ENCODE data around the gene GALR2. TPM values are rescaled to one million over a fixed set of nuclear protein-coding genes. Genes with fewer than 3 reads are reported as not detected.

The GALR2 gene, protein sequence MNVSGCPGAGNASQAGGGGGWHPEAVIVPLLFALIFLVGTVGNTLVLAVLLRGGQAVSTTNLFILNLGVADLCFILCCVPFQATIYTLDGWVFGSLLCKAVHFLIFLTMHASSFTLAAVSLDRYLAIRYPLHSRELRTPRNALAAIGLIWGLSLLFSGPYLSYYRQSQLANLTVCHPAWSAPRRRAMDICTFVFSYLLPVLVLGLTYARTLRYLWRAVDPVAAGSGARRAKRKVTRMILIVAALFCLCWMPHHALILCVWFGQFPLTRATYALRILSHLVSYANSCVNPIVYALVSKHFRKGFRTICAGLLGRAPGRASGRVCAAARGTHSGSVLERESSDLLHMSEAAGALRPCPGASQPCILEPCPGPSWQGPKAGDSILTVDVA
- 0.17 TPM in 1 of 2 replicates, not detected in the other for total RNA-seq

DNA sequence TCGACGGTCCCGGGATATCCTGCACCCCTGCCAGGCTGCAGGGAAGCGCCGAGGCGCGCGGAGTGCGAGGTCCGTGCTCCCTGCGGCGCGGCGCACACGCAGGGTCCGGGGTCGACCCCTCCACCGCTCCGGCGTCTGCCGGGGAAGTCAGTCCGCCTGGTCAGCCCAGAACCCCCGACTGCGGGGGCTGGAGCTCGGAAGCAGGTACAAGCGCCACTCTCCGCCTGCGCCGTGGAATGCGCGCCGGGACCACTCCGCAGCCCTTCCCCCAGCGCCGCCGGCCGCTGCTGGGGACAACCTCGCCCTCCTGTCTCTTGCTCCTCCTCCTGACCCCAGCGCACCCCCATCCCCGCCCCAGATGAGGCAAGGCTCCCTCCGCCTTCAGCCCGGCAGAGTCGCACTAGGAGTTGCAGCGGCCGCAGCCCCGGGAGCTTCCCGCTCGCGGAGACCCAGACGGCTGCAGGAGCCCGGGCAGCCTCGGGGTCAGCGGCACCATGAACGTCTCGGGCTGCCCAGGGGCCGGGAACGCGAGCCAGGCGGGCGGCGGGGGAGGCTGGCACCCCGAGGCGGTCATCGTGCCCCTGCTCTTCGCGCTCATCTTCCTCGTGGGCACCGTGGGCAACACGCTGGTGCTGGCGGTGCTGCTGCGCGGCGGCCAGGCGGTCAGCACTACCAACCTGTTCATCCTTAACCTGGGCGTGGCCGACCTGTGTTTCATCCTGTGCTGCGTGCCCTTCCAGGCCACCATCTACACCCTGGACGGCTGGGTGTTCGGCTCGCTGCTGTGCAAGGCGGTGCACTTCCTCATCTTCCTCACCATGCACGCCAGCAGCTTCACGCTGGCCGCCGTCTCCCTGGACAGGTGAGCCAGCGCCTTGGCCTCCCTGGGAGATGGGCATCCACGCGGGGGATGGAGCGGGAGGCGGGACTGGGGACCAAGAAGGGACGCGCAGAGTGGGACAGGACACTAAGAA is at the start of gene GALR2:
Gene GALR2 (plus strand): TSS at position 392 of the 974 bp plus-strand sequence. CDS start 103 bp downstream, at position 495.

DNA sequence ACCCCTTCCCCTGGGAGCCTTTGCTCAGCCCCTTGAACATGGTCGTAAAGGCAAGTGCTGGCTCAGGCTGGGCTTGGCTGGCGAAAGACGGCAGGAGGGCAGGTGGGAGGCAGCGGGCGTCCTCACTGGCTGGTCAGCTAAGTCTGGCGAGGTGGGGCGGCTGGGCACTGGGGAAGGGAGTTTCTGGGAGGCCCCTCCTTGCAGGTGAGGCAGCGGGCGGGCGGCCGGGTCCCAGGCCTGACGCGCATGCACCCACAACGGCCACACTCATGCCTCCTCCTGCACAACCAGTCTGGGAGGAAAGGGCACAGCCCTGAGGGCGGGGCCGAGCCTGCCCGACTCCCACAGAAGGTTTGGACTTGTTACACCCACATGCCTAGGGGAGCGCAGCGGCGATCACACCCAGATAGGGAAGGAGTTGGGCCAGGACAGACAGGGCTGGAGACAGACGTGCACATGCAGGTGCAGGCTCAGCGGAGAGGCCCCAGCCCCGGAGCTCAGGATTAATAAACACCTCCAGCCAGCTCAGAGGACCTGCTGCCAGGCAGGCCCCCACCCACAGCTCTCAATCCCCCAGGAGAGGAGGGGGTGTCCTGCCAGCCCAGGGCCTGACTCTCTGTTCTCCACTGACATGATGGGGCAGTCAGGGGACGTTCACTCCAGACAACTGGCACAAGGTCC is 47.3 kb upstream of the GALR2 start, which contains the start of gene EVPL:
Gene EVPL (minus strand): TSS at position 148 of the 681 bp plus-strand sequence. CDS start 108 bp downstream, at position 40.

DNA sequence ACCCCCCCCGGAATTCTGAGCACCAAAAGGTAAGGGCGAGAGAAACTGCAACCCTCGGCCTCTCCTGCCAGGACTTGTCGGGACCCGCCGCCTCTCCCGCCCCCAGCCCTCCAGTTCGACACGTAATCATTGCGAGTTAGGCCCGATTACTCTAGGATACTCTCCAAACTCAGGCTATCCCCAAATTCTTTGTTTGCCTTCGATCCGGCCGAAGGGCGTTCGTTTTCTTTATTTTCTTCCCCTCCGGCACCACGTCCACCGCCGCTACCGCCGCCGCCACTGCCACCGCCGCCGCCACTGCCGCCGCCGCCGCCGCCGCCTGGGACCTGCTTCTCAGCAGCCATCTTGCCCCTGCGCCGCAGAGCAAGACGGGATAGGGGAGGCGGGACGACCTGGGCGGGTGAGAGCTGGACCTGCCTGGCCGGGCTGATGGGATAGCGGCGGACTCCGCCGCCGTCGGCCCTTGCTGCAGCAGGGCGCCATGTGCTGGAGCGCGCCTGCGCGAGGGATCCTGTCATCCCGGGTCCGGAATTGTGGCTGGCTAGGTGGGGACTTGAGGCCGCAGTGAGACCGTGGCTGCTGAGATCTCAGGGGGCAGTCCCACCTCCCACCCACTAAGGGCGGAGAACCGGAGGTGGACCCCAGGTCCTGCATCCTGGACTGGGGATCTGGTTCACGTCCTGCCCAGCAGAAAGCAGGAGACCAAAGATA is 2.3 kb upstream of the GALR2 start, which contains the start of gene SRP68:
Gene SRP68 (minus strand): TSS at position 370 of the 711 bp plus-strand sequence. CDS start 26 bp downstream, at position 344.

DNA sequence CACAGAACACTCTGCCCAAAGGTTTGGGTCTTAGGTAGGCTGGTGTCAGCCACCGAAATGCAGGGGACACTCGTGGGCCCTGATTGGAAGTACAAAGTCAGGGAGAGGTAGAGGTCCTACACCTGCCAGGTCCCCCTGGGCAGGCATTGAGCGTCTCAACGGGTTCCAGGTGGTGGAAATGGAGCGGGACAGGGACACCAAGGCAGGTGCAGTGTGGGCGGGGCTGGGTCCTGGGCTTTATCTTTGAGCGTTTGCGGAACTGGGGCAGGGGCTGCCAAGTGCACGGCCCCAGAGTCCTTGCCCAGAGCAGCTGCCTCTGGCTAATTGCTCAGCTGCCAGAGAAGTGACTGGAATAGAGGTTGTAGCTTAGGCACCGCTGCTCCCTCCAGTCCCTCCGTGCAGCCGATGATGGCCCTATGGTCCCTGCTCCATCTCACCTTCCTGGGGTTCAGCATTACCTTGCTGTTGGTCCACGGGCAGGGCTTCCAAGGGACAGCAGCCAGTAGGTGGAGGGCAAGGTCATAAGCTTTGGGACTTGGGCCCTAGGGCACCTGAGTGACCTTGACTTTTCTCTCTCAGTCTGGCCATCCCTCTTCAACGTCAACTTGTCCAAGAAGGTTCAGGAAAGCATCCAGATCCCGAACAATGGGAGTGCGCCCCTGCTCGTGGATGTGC is 4.4 kb downstream of the GALR2 start, which contains the start of gene ZACN:
Gene ZACN (plus strand): TSS at position 323 of the 675 bp plus-strand sequence. CDS start 83 bp downstream, at position 406.

DNA sequence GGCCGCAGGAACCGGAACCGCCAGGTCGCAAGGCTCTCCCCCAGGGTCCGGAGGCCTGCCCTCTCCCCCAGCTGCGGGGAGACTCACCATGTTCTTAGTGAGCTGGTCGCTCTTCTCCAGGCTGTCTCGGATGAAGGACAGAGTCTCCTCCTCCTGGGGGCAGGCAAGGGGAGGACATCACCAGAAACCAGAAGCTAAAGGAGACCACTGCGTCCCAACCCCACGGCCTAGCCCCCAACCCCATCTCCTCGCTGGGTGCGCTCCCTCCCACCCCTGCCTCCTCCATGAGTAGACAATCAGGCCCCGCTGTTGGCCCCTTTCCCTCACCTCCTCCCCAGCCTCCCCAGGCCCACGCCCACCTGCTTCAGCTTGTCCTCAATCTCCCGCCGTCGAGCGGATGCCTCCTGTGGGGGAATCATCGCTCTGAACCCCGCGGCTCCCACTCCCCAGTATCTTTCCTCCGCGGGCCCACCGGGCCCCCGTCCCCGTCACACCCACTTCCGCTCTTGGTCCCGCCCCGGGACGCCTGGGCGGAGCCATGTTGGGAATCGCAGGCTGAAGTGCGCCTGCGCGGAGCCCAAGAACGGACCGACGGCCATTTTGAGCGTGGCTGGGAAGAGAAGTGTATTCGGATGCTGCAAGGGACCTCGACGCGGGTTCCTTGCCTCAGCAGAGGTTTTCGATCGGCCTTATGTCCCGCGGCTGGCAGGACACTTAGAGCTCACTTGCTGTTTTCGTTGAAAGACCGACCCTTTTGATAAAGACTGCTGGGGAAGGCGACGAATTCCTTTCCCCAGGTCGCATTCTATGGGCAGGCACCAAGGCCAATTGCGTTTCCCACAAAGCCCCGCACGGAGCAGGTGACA is 28.9 kb downstream of the GALR2 start, which contains the start of gene EXOC7:
Gene EXOC7 (minus strand): TSS at position 514 of the 866 bp plus-strand sequence. CDS start 95 bp downstream, at position 419.

Other genes starting within 250 kb of the GALR2 start
- gene UNC13D, start 230.4 kb upstream of the GALR2 start, total RNA-seq: 0.84 and 1.5 TPM in 2 replicates
- 59.3 and 73.1 TPM in 2 replicates for gene WBP2, start 219.4 kb upstream of the GALR2 start, total RNA-seq
- 12.8 and 15.1 TPM in 2 replicates for gene TRIM47, start 196.2 kb upstream of the GALR2 start, total RNA-seq
- 20.2 and 23.4 TPM in 2 replicates for gene TRIM65, start 177.8 kb upstream of the GALR2 start, total RNA-seq
- 23.5 and 26.0 TPM in 2 replicates for gene MRPL38, start 169.9 kb upstream of the GALR2 start, total RNA-seq
- 10.8 and 13.7 TPM in 2 replicates for gene FBF1, start 133.7 kb upstream of the GALR2 start, total RNA-seq
- 24.7 and 26.8 TPM in 2 replicates for gene ACOX1, start 95.6 kb upstream of the GALR2 start, total RNA-seq
- 15.9 and 16.0 TPM in 2 replicates for gene TEN1, start 95.5 kb upstream of the GALR2 start, total RNA-seq
- gene CDK3, start 73.9 kb upstream of the GALR2 start, total RNA-seq: 2.2 and 3.5 TPM in 2 replicates
- not detected in 2 replicates for gene EVPL, start 47.5 kb upstream of the GALR2 start, total RNA-seq
- gene SRP68, start 2.3 kb upstream of the GALR2 start, total RNA-seq: 24.4 and 24.7 TPM in 2 replicates
- not detected in 2 replicates for gene ZACN, start 4.4 kb downstream of the GALR2 start, total RNA-seq
- gene EXOC7, start 29.0 kb downstream of the GALR2 start, total RNA-seq: 42.8 and 44.0 TPM in 2 replicates
- under 0.01 and 0.17 TPM in 2 replicates for gene FOXJ1, start 66.5 kb downstream of the GALR2 start, total RNA-seq
- gene RNF157, start 165.7 kb downstream of the GALR2 start, total RNA-seq: 1.0 and 2.5 TPM in 2 replicates
- 18.3 and 25.6 TPM in 2 replicates for gene UBALD2, start 190.6 kb downstream of the GALR2 start, total RNA-seq
- gene QRICH2, start 233.5 kb downstream of the GALR2 start, total RNA-seq: 0.59 and 0.84 TPM in 2 replicates

Data from bronchus fibroblast of lung (primary cell).